Thyroid gland (tissue), 4 donors: Measurements from ENCODE around the gene EHBP1.

ENCODE experiments used
- POLR2A ChIP-seq, 2 donors: fragments of 450-650 bp; IDR thresholded peaks; one replicate each; pipeline ENCODE4 v1.6.1; 2017; ENCODE audit warnings: antibody characterized with exemption in 2 of 2, mild to moderate bottlenecking in 2 of 2, moderate library complexity in 1 of 2
- TF ChIP-seq, protein P1 (sequence below), 6 experiments: fragments of 200-600 bp in 3 of 6; fragments of 450-650 bp in 3 of 6; sonication (generic) in 3 of 6; IDR thresholded peaks; one replicate each; pipeline ENCODE4 v1.5.1; 2016 to 2019; ENCODE audit warnings: antibody characterized with exemption in 6 of 6, mild to moderate bottlenecking in 2 of 6, inconsistent platforms in 1 of 6, moderate library complexity in 1 of 6

DNA sequence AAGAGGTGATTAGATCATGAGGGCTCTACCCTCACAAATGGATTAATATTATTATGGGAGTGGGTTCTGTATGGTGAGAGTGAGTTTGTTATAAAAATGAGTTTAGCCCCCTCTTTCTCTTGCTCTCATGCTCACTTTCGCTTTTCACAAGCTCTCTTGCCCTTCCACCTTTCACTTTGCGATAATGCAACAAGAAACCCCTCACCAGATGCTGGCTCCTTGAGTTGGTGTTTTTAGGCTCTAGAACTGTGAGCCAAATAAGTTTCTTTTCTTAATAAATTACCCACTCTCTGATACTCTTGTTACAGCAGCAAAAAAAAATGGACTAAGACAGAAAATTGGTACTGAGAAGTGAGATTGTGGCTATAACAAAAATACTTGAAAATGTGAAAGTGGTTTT lies 106.5 kb downstream of the EHBP1 start:
- TF ChIP-seq, protein P1, sequence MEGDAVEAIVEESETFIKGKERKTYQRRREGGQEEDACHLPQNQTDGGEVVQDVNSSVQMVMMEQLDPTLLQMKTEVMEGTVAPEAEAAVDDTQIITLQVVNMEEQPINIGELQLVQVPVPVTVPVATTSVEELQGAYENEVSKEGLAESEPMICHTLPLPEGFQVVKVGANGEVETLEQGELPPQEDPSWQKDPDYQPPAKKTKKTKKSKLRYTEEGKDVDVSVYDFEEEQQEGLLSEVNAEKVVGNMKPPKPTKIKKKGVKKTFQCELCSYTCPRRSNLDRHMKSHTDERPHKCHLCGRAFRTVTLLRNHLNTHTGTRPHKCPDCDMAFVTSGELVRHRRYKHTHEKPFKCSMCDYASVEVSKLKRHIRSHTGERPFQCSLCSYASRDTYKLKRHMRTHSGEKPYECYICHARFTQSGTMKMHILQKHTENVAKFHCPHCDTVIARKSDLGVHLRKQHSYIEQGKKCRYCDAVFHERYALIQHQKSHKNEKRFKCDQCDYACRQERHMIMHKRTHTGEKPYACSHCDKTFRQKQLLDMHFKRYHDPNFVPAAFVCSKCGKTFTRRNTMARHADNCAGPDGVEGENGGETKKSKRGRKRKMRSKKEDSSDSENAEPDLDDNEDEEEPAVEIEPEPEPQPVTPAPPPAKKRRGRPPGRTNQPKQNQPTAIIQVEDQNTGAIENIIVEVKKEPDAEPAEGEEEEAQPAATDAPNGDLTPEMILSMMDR (IDR thresholded peaks at IDR 0.05): no peak
- no peak for TF ChIP-seq POLR2A (IDR thresholded peaks at IDR 0.05)
